ENCODE data around the gene F7. TPM values are rescaled to one million over a fixed set of nuclear protein-coding genes. Genes with fewer than 3 reads are reported as not detected.

The F7 gene
- total RNA-seq, 2 donors from 2014 or later: not detected

GRCh38 chr13:113148940-113149503, 43.4 kb downstream of the F7 start:
- Mint-ChIP-seq H3K9me3 (no peaks in the 10 kb centered on the region), H3K27ac (no peak overlapping the region), H3K36me3 (peaks cover 0 to 7% of the 10 kb centered on the region in 2 donors)
- DNase-seq (ENCODE audit: low spot score in 2 of 2) (no peak), ATAC-seq (no peak)

- Mint-ChIP-seq H3K27ac (peak overlapping the region in 1 of 2 donors; percentile 54), H3K9me3 (peaks cover 0 to 2% of the 10 kb centered on the region in 2 donors), H3K36me3 (peaks cover 4 to 9% of the 10 kb centered on the region in 2 donors)
- ATAC-seq: no peak
- no peak for DNase-seq (ENCODE audit: low spot score in 2 of 2)
Observed at GRCh38 chr13:113149711-113150549, 44.3 kb downstream of the F7 start.

DNA sequence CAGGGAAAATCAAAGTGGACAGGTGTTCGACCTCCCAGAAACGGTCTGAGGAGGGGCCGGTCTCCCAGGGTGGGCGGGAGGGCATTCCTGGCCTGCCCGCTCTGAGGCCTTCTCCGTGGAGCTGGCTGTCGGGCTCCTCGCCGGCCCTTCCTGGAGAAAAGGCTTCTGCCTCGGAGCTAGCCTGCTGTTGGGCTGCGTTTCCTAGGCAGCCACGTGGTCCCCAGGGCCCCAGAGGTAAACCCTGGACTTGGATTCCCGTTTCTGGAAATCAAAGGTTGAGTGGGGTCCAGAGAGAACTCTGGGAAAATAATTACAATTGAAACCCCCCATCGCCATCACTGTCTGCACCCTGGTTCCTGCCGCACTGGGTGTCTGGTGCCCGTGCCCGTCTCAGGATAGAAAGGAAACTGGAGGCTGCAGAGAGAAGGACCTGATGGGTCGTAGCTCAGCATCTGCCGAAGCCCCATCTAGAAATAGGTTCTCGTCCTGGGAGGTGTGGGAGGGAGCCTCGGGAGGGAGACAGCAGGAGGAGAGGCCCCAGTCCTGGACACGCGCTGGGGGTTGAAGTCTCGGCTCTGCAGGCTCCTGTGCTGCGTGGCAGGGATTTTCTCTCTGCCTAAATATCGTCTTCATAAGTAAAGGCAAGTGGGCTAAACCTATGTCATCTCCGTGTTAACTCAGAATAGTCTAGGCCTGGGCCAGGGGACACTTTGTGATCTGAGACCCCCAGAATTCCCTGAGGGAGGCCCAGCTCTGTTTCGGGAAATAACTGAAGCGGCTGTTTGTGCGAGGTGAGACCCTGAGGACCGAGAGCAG, 45.2 kb downstream of the F7 start:
- ATAC-seq (no peak), DNase-seq (ENCODE audit: low spot score in 2 of 2) (no peak)
- Mint-ChIP-seq H3K9me3 (peaks cover 5 to 11% of the 10 kb centered on the region in 2 donors), H3K27ac (no peak overlapping the region), H3K36me3 (peaks cover 12 to 17% of the 10 kb centered on the region in 2 donors)

DNA sequence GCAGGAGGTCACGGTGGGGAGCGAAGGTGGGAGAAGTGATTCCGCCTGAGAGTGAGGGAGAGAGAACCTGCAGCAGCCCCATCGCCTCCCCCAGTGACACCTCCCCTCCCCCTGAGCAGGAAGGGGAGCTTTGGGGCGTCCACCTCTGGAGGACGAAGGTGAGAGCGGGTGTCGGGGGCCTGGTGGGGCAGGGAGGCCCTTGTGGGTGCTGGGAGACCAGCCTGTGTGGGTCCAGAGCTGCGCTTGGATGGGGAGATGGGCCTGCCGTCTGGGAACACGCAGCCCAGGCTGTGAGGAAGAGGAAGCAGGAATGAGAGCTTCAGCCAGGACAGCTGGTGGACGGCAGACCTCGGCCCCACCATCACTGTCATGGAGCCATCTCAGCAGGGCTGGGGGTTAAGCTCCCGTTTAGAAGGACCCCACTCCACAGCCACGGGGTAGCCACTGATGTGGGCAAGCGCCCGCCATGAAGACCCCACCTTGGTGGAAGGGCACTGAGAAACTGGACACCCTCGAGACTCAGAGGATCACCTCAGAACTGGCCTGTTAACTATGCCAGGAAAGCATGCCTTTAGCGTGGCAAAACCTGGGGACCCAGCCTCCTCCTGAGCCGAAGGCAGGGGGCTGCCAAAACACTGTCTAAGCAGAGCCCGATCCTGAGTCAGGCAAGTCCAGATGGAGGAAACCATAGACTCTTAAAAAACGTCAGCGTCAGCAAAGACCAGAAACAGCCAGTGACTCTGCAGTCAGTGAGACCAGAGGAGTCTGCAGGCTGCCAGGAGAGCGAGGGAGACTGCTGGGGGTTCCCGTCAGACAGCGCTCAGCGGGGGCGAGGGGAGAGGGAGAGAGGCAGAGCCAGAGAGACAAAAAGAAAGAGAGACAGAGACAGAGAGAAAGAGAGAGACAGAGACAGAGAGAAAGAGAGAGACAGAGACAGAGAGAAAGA, 46.4 kb downstream of the F7 start:
- peak; percentile 37 to 49 for ATAC-seq
- peaks cover 14 to 18% of the 10 kb centered on the region in 2 donors for H3K36me3 Mint-ChIP-seq
- no peak for DNase-seq (ENCODE audit: low spot score in 2 of 2)
- H3K9me3 Mint-ChIP-seq: peaks cover 6 to 13% of the 10 kb centered on the region in 2 donors
- peak overlapping the region; percentile 8 to 86 for H3K27ac Mint-ChIP-seq

GRCh38 chr13:113152691-113152983, 47.0 kb downstream of the F7 start:
- peaks cover 6 to 13% of the 10 kb centered on the region in 2 donors for H3K9me3 Mint-ChIP-seq

DNA sequence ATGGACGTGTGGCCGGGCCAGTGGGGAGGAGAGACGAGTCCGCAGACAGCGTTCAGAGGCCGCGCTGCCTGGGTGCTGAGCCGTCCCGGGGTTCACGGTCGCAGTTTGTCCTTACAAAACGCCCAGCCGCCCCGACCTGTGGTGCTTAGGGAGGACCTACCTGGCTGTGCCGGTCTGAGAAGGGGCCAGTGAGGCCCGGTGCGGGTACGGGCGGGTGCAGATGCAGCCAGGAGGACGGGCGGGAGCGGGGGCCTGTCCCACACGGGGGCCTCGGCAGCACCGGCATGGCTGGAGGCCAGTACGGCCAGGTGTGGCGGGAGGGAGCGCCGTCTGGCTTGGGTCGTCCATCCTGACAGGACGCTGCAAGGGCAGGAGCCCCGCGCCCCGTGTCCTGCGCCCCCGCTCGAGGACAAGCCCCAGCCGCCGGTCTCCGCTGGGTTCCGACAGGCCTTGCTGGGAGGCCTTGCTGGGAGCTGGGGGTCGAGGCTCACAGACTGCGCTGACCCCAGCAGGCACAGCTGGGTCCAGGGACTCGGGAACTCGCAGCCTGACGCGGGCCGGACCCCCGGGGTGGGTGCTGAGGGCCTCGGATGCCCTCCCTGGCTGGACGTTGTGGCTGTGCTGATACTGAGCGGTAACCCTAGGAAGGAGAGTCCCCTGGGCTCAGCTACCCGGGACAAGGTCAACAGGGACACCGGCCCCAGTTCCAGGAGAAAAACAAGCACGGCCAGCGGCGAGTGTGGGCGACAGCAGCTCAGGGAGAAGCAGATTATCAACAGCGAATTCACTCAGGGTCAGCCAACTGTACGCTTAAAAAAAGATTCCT, 47.6 kb downstream of the F7 start:
- Mint-ChIP-seq H3K27ac (peak overlapping the region in 1 of 2 donors; percentile 86), H3K36me3 (peaks cover 14 to 18% of the 10 kb centered on the region in 2 donors), H3K9me3 (peaks cover 6 to 13% of the 10 kb centered on the region in 2 donors)
- ATAC-seq (peak; percentile 42 to 57), DNase-seq (ENCODE audit: low spot score in 2 of 2) (peak in 1 of 2 donors; percentile 20)

More at GRCh38 chr13:113152691-113152983, 47.0 kb downstream of the F7 start:
- Mint-ChIP-seq H3K36me3 (peaks cover 14 to 18% of the 10 kb centered on the region in 2 donors), H3K27ac (peak overlapping the region in 1 of 2 donors; percentile 86)
- DNase-seq (ENCODE audit: low spot score in 2 of 2) (no peak), ATAC-seq (no peak)

GRCh38 chr13:113153810-113154748, 48.5 kb downstream of the F7 start:
- peak in 1 of 2 donors; percentile 51 for DNase-seq (ENCODE audit: low spot score in 2 of 2)
- ATAC-seq: peak; percentile 69 to 76
- peaks cover 14 to 18% of the 10 kb centered on the region in 2 donors for H3K36me3 Mint-ChIP-seq
- H3K27ac Mint-ChIP-seq: peak overlapping the region in 1 of 2 donors; percentile 86
- H3K9me3 Mint-ChIP-seq: peaks cover 6 to 13% of the 10 kb centered on the region in 2 donors

DNA sequence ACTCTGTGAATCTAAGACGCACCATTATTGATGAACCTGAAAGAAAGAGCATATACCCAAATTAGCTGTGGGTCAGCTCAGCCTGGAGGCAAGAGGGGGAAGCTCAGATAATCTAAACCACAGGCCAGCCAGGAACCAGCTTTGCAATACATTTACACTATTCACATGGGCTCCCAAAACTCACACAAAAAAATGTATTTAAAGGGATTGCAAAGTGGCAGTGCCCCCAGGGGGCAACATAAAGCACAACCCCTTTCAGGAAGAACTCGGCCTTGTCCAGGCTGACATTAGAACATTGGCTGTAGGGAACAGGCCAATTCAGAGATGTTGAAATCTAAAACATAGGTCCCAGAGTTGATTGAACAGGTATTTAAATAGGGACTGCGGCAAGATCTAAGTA, 49.6 kb downstream of the F7 start:
- H3K36me3 Mint-ChIP-seq: peaks cover 14 to 18% of the 10 kb centered on the region in 2 donors
- DNase-seq (ENCODE audit: low spot score in 2 of 2) (no peak), ATAC-seq (no peak)
- H3K9me3 Mint-ChIP-seq: peaks cover 6 to 13% of the 10 kb centered on the region in 2 donors
- no peak overlapping the region for H3K27ac Mint-ChIP-seq

DNA sequence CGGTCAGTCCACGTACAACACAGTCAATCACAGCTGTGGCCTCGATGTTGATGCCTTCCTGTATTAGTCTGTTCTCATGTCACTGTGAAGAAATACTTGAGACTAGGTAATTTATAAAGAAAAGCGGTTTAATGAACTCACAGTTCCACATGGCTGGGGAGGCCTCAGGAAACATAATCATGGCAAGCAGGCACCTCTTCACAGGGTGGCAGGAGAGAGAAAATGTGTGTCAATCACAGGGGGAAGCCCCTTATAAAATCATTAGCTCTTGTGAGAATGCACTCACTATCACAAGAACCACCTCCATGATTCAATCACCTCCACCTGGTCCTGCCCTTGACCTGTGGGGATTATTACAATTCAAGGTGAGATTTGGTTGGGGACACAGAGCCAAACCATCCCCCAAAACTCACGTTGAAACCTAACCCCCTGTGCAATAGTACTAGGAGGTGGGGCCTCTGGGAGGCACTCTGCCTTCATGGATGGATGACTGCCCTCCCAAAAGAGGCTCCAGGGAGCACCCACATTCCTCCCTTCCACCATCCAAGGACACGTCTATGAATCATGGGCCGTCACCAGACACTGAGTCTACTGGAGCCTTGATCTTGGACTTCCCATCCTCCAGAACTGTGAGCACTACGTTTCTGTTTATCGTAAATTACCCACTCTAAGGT, 50.5 kb downstream of the F7 start:
- no peak overlapping the region for H3K27ac Mint-ChIP-seq
- H3K9me3 Mint-ChIP-seq: peaks cover 6 to 13% of the 10 kb centered on the region in 2 donors
- no peak for DNase-seq (ENCODE audit: low spot score in 2 of 2)
- no peak for ATAC-seq
- peaks cover 14 to 18% of the 10 kb centered on the region in 2 donors for H3K36me3 Mint-ChIP-seq

- H3K36me3 Mint-ChIP-seq: peaks cover 14 to 17% of the 10 kb centered on the region in 2 donors
- no peak for DNase-seq (ENCODE audit: low spot score in 2 of 2)
- ATAC-seq: no peak
- peaks cover 6 to 13% of the 10 kb centered on the region in 2 donors for H3K9me3 Mint-ChIP-seq
- H3K27ac Mint-ChIP-seq: no peak overlapping the region
Observed at GRCh38 chr13:113157206-113157928, 51.8 kb downstream of the F7 start.

- no peak for DNase-seq (ENCODE audit: low spot score in 2 of 2)
- H3K36me3 Mint-ChIP-seq: peaks cover 11 to 14% of the 10 kb centered on the region in 2 donors
- peaks cover 6 to 13% of the 10 kb centered on the region in 2 donors for H3K9me3 Mint-ChIP-seq
- no peak within 1 kb of the TSS for H3K27ac Mint-ChIP-seq
- ATAC-seq: no peak
Observed at GRCh38 chr13:113157929-113158747, 52.5 kb downstream of the F7 start, which contains the start of gene PROZ. Gene PROZ (plus strand): TSS chr13:113158648. CDS start chr13:113158661, 13 bp downstream.

DNA sequence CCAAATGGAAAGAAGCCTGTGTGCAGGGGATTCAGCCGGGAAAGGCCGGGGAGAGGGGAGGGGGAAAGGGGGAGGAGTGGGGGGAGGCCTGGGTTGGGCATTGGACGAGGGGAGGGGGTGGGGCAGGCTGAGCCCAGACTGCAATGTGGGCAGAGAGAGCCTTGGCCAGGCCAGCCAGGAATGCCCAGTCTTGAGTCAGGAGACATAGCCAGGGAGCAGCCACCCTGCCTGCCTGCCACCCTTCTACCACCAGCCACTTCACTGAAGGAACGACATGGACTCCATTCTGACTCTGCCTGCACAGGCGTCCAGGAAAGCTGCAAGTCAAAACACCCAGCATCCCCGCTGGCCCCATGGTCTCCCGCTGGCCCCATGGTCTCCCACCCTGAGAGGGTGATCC, 53.4 kb downstream of the F7 start:
- H3K36me3 Mint-ChIP-seq: peaks cover 11 to 14% of the 10 kb centered on the region in 2 donors
- ATAC-seq (no peak), DNase-seq (ENCODE audit: low spot score in 2 of 2) (no peak)
- H3K27ac Mint-ChIP-seq: no peak overlapping the region
- H3K9me3 Mint-ChIP-seq: peaks cover 6 to 13% of the 10 kb centered on the region in 2 donors
